ENCODE data around the gene HMOX2.

Gene HMOX2

DNA sequence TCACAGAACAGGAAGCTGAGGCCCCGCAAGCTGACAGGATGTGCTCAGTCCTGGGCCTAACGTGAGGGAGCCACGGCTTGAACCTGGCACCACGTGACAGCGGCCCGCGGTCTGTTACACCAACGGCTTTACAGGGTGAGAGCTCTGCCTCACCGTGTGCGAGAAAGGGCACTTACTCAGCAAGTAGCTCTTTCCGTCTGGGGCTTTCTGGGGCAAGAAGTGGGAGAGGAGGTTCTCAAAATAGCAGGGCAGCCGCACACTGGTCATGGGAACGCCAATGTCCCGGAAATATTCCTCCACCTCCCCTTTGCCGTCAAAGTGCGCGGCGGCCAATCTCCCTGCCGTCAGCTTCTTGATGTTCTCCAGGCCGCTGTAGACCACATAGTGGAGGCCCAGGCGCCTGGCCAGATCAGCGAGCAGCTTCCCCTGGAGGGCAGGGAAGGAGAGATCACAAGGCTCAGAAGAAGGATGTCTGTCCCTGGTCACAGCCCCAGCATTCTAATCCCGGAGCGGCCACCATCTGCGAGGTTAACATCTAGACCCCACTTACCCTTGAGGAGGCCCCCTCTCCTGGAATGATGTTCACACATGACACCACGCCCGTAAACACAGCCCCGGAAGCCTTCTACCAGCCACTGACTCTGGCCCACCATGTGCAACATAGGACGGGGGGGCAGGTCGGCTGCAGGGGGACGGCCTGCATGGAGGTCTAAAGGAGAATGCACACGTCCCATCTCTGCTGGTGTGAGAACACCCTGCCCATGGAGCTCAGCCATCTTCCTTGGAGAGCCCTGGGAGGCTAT is 10.0 kb upstream of the HMOX2 start:
- DNase-seq: no peak

DNA sequence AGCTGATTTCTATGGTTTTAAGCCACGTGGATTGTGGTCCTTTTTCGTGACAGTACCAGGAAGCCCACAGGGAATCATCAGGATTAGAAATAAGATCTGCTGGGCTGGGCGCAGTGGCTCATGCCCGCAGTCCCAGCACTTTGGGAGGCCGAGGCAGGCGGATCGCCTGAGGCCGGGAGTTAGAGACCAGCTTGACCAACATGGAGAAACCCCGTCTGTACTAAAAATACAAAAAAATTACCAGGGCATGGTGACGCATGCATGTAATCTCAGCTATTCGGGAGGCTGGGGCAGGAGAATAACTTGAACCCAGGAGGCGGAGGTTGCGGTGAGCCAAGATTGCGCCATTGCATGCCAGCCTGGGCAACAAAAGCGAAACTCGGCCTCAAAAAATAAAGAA is 8.3 kb upstream of the HMOX2 start:
- DNase-seq: no peak

DNA sequence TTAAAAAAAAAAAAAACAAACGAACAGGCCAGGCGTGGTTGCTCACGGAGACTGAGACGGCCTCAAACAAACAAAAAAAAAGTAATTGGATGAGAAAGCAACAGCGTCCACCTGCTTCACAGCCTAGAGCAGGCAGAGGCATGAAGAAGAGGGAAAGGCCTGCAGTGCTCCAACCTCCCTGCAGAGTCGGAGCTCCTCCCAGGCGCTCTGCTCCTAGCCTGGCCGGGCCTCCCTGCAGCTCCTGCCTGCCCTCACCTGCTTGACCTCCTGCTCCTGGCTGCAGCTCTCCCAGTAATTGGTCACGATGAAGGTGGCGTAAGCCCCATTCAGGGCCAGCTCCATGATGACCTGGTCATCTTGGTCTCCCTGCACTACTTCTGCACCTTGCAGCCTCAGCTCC is 7.2 kb upstream of the HMOX2 start:
- no peak for DNase-seq

DNA sequence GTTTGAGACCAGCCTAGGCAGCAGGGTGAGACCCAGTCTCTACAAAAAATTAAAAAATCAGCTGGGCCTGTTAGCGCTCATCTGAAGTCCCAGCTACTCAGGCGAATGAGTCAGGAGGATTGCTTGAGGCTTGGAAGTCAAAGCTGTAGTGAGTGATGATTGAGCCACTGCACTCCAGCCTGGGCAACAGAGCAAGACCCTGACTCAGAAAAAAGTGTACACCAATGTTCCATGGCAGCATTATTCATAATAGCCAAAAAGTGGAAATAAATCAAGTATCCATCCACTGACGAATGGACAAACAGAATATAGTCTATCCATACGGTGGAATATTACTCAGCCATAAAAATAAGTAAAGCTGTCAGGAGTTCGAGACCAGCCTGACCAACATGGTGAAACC is 4.3 kb upstream of the HMOX2 start:
- DNase-seq: no peak

DNA sequence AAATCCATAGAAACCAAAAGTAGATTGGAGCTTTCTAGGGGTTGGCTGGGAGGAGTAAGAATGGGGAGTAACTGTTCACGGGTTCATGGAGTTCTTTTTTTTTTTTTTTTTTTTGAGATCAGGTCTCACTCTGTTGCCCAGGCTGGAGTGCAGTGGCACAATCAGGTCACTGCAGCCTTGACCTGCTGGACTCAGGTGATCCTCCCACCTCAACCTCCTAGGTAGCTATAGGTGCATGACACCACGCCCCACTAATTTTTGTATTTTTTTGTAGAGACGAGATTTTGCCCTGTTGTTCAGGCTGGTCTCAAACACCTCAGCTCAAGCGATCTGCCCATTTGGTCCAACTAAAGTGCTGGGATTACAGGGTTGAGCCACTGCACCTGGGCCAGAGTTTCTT is 3.3 kb upstream of the HMOX2 start:
- DNase-seq: peak; percentile 9

DNA sequence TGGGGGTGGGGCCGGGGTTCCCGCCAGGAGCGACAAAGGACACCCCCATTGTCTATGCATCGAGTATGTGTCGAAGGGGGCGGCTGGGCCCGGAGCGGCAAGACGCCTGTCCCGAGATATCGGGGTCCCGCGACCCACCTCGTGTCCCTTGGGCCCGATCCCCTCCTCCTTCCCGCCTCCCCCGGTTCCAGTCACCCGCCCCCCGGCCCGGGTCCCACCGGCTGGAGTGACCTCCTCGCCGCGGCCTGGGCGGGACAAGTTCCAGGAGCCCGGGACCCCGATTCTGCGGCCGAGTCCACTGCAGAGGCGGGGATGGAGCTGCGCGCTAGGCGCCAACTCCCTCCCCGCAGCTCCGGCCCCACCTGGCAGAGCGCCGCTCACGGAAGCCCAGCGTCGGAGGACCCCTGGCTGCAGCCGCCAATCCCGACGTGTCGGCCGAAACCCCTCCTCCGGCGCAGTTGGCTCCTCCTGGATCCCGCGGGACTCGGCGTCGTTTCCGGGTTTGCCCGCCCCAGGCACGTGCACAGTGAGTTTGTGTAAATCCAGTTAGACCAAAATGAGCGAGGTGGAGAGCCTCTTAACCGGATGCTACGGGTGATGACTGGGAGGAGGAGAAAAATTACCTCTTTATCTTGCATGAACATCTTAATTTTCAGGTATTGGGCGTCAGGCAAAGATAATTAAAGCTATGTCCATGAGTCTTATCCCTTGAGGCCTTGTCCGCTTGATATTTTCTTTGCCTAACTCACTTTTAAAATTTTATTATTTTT is 1.8 kb upstream of the HMOX2 start, which contains the start of gene NMRAL1:
NMRAL1 (minus strand) TSS at position 434 of the 770 bp plus-strand sequence. CDS start 493 bp downstream, outside the sequence.
- peak; percentile 89 for DNase-seq

DNA sequence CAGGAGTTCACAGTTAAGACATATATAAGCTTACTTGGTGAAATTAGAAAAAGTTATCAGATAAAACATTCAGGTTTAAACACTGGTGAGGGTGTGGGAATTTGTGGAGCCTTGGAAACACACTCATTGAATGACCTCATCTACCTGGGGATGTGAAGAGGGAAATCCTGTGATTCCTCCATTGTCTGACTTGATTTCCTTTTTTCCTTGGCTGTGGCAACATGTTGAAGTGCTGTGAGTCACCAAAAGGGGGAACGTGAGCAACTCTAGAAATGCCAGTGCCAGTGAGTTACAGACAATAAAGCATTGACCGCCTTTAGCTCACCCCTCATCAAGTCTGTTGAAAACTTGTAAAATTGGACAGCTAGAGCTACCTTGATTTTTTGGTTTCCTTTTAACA is 1.8 kb downstream of the HMOX2 start:
- peak; percentile 69 for DNase-seq

DNA sequence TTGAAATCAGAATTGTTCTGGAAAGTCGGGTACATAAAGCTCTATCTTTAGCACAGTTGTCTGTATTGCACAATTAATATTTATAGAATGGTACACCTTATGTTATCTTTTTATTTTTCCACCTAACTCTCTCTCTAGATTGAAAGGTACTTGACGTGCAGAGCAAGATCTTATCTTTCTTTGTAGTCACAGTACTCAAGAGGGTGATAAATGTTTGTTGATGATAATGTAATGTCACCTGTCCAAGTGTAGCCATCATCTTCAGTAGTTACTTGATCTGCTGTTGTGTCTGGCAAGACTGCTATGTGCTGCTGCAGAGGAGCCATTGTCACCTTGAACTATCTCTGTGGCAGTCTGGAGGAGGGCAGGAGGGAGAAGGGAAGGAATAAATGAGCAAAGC is 5.3 kb downstream of the HMOX2 start:
- no peak for DNase-seq

DNA sequence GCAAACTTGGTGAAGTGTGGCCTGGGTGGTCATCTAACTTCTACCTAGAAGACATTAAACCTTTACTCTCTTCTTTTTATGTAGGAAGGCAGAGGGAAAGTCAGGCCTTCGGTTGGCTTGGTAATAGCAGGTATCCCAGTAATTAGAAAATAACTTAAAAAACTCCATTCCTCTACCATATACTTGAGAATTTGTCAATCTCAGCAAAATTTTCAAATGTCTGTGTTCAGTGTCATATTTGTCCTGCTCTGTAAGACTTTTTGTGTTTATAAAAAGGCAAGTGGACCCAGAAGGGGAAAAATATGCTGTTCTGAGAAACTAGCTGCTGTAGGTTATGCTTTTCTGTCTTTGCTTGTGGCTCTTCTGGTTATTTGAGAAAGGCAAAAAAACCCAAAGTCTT is 5.8 kb downstream of the HMOX2 start:
- DNase-seq: no peak

DNA sequence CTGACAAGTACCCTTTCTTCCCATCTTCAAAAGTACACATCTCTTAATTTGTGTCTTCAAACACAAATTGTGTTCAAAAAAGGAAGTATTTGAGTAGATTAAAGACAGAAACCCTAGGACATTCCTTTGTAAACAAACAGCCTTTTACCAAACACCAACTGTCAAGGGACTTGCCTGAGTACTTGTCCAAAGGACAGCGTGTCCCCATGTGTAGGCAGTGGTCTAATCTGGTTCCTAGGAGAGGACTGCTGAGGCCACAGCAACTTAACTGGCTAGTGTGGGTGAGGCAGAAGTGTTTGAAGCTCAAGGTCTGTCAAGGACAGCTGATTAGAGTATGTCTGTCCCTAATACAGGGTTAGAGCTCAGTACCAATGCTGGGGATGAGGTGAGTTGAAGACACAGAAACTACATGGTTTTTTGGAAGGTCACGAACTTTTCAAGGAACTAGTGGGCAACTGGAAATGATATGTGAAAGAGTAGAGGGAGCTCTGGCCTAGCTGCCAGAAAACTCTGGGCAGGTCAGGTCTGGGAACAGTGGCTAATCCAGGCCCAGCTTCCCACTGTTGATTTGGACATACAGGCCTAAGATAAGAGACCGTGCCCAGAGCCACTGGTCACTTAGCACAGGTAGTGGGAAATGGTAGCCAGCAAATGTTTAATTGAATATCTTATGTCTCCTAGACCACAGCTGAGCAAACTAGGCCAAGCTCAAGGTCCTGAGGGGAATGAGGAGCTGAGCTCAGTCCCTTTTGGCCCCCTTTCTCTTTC is 10.1 kb downstream of the HMOX2 start:
- DNase-seq: no peak

DNA sequence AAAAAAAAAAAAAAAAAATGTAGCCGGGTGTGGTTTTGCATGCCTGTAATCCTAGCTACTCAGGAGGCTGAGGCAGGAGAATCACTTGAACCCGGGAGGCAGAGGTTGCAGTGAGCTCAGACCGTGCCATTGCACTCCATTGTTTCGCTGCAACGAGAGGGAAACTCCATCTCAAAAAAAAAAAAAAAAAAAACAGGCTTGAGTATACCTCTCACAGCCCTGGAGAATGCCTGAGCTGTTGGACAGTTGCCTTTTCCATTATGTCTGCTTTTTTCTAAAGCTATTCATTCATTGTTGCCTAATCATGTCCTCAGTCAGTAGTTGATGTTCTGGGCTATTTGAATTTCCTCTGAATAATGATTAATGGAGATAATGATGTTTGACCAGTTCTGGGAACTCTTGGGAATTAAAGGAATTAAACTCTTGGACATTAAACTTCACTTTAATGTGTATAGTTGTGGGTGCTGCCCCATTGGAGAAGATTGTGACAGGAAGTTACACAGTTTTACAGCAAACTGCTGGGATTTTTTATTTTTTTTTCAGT is 11.8 kb downstream of the HMOX2 start:
- no peak for DNase-seq

DNA sequence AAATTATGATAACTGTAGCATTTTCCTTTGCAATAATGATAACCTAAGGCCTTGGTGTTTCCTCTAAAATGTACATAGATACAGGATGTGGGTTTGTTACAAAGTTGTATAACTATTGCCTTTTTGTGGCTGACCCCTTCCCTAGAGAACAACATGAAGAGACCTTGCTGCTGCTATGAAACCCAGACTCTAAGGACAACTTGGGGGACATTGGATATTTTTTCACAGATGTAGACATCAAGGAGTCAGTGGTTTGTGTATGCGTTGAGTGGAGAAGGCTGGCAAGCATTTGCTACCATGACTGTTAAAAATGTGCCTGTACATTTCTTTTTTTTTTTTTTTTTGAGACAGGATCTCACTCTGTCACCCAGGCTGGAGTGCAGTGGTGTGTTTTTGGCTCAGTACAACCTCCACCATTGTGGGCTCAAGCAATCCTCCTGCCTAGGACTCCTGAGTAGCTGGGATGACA is 12.3 kb downstream of the HMOX2 start:
- DNase-seq: no peak

DNA sequence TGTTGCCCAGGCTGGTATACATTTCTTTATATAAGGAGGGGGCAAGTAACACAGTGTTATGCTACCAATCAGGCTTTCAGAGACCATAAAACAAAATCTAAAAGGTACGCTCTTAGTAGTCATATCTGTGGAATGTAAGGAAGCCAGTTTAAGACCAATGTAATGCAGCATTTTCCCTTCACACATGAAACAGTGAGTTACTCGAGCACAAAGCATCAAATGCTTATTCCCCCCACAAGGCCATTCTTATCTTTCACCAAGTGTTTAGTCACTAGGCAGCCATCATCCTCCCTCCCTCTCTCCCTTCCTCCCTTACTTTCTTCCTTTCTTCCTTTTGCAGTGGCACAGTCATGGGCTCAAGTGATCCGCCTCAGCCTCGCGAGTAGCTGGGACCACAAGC is 12.8 kb downstream of the HMOX2 start:
- no peak for DNase-seq

DNA sequence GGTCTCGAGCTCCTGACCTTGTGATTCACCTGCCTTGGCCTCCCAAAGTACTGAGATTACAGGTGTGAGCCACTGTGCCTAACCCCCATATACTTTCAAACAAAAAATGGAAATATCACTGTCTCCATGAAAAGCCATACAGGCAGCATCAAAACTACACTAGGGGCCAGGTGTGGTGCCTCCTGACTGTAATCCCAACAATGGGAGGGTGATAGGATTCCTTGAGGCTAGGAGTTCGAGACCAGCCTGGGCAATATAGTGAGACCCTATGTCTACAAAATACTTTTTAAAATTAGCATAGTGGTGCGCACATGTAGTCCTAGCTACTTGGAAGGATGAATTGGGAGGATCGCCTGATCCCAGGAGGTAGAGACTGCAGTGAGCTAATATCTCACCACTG is 15.7 kb downstream of the HMOX2 start:
- DNase-seq: no peak

DNA sequence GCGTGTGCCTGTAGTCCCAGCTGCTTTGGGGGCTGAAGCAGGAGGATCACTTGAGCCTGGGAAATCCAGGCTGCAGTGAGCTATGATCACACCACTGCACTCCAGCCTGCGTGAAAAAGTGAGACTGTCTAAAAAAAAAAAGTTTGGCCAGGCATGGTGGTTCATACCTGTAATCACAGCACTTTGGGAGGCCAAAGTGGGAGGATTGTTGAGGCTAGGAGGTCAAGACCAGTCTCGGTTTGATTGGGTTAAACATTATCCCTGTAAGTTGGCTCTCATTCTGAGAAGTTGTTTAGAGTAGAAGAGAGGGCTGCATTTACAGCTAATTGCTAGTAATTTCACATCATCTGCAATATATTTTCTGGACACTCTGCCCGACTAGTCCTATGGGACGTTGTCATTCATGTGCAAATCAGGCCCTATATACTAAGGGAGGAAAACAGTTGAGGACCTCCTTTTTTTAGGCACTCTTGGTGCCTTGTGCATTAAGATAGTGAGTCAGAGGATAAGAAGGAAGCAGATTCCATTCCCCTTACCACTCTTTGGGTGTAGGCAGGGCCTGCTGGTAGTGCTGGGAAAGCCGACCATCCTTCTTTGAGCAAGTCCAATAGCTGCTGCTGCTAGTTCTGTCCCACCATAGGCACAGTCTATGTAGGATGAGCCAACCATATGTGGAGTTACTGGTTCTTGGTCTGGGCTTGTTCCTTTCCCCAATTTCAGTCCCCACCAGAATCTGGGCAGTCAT is 18.7 kb downstream of the HMOX2 start:
- no peak for DNase-seq

DNA sequence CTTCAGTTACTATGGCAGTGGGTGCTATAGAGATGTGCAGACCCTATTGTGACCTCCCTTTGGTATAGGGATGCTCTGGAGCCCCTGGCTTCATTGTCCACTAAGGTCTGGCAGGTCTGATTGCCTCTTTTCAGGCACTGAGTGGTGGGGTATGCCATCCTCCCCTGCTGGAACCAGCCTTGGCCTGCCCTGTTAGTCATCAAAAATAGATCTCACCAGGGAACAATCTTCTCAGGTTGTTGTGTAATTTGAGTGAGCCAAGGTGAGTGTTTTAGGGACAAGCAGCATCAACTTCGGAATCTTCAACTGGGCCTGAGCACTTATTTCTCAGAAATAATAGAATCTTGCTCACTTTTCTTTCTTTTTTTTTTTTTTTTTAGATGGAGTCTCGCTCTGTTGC is 19.6 kb downstream of the HMOX2 start:
- DNase-seq: no peak

DNA sequence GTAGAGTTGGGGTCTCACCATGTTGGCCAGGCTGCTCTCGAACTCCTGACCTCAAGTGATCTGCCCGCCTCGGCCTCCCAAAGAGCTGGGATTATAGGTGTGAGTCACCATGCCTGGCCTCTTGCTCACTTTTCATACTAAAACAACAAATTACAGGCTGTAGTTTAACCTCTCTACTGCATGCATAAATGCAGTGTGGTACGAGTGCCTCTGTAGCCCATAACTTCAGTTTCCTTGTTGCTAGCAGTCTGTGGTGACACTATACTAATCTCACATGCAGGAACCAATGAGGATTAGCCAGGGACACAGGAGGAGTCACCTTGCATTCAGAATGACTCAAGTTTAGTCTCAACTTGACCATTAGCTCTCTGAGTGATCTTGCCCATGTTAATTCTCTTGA is 20.1 kb downstream of the HMOX2 start:
- DNase-seq: no peak

DNA sequence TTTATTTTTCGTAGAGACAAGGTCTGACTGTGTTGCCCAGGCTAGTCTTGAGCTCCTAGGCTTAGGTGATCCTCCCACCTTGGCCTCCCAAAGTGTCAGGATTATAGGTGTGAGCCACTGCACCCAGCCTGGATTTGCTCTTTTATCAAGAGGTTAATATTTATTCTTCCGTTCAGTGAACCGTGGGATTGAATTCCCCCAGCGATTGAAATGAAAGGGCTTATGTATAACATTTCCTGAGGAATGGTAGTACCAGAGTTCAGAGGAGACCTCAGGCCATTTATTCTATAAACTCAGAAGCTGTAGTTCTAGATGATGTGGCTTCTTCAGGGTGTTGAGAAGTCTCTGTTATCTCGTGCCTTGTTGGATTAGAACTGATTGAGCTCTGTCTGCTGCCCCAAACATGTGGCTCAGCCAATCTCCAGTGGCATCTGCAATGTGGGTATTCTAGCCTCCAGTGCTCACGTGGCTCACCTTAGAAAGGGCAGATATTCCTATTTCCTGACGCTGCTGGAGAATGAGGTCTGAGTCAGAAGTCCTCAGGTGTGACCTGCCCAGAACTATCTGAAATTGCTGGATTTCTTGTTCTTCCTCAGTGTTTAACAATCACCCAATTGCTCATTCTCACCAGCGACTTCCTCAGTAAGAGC is 22.5 kb downstream of the HMOX2 start:
- DNase-seq: no peak

DNA sequence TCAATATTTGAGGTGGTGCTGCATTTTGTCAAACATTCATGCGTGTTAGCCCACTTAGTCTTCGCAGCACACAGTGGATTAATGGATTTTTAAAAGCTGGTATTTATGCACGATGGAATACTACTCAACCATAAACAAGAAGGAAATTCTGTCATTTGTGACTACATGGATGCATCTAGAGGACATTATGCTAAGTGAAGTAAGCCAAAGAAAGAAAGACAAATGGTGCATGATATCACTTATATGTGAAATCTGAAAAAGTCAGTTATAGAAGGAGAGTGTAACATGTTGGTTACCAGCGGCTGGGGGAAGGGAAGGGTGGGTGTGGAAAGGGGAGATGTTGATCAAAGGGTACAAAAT is 23.0 kb downstream of the HMOX2 start:
- DNase-seq: no peak

DNA sequence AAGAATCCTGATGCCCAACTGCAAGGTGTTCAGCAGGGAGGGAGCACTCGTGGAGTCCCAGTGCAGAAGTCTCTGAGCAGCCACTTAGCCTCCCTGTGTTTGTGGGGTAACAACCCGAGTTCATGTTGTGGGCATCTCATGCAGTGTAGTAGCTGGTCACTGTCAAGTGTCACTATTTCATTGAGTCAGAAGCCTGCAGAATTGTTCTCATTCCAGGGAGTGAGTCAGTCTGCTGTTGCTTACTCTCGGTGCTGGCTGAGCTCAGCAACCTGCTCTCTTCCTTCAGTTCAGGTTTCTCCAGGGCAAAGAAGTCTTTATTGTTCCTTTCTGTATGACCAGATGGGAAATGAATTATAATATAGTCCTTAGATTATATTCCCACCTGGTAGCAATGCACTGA is 24.1 kb downstream of the HMOX2 start:
- peak; percentile 42 for DNase-seq

DNA sequence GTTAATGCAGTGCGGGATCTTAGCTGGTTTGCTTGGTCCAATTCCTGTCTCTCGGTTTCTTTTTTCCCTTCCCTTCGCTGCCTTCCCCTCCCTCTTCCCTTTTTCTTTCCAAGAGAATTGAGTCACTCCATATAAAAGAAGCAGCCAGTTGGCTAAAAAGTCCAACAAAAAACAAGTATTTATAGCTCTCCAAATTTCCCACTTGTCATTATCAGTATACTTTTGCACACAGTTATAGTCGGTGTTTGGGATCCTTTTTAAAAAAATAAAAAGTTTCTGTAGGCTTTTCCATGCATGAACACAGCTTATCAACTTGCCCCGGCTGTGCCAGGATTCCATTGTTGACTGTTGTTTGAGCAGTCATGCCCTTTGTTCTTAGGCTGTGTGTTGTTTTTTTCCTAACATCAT is 24.9 kb downstream of the HMOX2 start:
- no peak for DNase-seq

Data from inflammatory macrophage treated with lipopolysaccharide for 4 hours (primary cell).